TTC549 (cell line): ENCODE data around the gene HYOU1.
"Not testable (repeated sequence)": the region's sequence is repeated elsewhere in the genome, so short reads cannot be mapped to it uniquely, and the experiment has no call there.

Source experiments
- FAIRE-seq: peaks from 2 replicates; lab custom pipeline; 2012; peaks lifted over from hg19 to GRCh38; lab: Jason Lieb, UNC

HYOU1 gene

DNA sequence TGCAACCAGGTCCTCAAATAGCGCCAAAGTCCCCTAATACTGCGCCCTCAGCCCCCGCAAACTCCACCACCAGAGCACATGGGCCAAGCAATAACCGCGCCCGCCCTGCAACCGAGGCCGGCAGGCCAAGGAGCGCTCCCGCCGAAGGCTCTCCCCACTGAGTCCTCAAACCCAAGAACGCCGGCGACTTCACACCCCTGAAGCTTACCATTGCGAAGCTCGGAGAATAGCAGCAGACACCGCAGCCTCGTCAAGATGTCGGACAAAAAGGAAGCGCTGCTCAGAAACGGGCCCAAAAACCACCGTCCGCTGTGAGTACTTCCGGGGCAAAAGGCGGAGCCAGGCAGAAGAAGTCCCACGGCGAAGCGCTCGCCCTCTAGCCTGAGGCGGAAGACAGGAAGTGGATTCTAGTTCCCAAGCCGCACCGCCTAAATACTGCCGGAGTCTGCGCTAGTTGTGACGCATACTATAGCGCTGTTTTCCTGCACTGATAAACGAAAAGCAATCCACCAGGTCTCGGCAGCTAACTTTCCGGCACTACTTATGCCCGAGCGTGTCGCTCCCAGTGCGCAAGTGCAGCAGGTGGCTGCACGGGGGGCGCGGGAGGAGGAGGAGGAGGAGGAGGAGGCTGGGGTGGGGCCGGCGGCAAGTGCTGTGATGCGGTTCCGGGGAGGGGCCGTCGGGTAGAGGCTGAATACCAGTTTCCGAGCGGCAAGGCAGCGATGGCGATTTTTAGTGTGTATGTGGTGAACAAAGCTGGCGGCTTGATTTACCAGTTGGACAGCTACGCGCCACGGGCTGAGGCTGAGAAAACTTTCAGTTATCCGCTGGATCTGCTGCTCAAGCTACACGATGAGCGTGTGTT is 38.7 kb downstream of the HYOU1 start, which contains the start of the genes RPS25 and TRAPPC4:
TSS of gene RPS25 (minus strand) at position 270 of the 865 bp plus-strand sequence. CDS start at position 211, 59 bp downstream.
TSS of gene TRAPPC4 (plus strand) at position 693 of the 865 bp plus-strand sequence. CDS start at position 723, 30 bp downstream.
- FAIRE-seq: peak; percentile 52

GRCh38 chr11:119017377-119017776 is 39.6 kb downstream of the HYOU1 start:
- FAIRE-seq: not testable (repeated sequence)

- FAIRE-seq: no peak
These were observed 40.6 kb downstream of the HYOU1 start for GRCh38 chr11:119016216-119017009.

GRCh38 chr11:119015054-119015611 is 41.9 kb downstream of the HYOU1 start:
- FAIRE-seq: no peak

DNA sequence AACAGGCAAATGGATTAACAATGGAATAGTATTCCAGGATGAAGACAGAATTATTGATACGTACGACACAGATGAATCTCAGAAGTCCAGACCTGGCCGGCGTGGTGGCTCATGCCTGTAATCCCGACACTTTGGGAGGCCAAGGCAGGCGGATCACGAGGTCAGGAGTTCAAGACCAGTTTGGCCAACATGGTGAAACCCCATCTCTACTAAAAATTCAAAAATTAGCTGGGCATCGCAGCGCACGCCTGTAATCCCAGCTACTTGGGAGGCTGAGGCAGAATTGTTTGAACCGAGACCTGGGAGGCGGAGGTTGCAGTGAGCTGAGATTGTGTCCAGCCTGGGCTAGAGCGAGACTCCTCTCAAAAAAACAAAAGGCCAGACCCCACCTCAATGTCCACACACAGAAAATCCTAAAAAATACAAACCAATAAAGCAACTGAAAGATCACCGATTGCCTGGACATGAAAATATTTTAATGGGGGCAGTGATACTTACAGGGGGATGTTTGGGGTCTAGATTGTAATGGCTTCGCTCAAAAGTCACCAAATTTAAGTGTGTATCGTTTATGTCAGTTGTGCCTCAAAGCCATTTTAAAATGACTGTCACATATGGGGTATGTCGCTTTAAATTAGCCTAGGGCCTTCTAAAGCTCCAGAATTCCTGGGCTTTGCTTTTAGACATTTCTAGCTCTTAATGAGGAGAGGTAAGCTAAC is 42.6 kb downstream of the HYOU1 start:
- no peak for FAIRE-seq

DNA sequence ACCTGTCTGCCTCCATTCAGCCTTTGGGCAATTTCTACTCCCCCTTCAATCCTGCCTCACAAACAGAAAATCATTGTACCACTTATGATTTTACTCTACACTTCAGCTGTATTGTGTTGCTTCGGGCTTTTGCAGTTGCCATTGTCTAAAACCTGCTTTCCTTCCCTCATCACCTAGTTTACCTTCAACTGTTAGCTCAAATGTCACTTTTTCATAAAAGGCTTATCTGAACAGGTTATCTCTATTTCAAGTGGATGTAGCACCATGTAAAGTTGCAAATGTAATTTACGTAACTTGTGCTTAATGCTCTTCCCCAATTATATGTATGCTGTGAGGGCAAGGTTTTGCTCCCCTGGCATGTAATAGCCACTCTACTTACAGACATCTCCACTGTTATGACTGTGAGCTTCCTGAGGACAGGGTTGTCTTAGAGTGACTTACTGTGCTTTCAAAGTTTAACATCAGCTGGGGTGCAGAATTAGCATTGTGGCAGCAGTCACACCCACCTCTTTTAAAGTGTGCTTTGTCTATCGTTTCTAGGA is 44.3 kb downstream of the HYOU1 start:
- FAIRE-seq: no peak

DNA sequence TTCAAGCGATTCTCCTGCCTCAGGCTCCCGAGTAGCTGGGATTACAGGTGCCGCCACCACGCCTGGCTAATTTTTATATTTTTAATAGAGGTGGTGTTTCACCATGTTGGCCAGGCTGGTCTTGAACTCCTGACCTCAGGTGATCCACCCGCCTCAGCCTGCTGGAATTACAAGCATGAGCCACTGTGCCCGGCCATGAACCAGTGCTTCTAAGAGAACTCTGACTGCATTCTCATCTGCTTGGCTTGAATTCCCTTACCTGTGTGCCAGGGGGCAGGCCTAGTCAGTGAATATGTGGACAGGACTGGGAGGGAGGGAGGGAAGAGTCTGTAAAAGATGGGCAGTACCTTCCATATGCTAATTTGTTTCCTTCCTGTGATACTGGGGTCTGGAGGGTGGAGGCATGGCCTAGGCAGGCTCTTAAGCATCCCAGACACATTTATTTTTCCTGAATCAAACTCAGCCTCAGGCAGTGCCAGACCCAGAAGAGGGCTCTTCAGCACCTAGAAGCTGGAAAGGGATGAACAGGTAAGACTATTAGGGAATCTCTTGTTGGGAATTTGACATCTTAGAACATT is 45.4 kb downstream of the HYOU1 start:
- FAIRE-seq: no peak

GRCh38 chr11:119006656-119007055 is 50.3 kb downstream of the HYOU1 start:
- no peak for FAIRE-seq

- no peak for FAIRE-seq
These were observed 56.1 kb downstream of the HYOU1 start for GRCh38 chr11:119000906-119001305.

- FAIRE-seq: no peak
These were observed 58.2 kb downstream of the HYOU1 start for GRCh38 chr11:118998822-118999221.

DNA sequence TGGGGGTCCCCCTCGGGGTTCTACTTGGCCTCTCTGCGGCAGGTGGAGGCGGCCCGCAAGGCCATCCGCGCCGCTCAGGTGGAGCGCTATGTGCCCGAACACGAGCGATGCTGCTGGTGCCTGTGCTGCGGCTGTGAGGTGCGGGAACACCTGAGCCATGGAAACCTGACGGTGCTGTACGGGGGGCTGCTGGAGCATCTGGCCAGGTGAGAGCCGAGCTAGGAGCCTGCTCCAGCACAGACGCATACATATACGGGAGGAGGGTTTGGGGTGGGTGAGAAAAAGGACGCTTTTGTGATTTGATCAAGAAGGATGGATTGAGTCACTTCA is 58.7 kb downstream of the HYOU1 start:
- no peak for FAIRE-seq

DNA sequence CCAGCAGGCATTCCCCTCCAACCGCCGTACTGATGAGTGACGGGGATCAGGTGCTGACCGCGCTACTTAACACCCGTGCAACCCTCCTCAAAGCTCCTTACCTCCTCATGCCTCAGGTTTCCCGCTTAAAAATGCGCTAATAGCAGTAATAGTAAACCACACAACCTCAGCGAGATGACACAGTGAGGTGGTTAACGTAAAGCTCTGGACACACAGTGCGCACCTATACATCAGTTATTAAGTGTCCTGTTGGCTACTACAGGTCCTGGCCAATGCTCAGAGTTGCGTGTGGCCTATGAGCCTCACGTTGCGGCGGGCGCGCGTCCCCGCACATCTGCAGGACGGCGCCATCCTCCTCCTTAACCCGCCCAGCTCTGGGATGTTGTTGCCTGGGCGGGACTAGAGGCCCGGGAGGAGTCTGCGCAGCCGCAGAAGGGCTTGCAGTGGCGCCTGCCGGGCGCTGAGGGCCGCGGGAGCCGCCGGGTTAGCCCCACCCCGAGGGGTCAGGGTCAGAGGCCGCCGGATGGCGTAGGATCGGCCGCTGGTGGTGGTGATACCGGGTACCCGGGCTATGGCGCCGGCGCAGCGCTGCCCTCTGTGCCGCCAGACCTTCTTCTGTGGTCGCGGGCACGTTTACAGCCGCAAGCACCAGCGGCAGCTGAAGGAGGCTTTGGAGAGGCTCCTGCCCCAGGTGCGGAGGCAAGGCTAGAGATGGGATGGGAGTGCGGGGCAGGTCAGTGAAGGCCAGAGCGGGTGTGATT is 59.2 kb downstream of the HYOU1 start, which contains the start of gene CENATAC:
TSS of gene CENATAC (plus strand) at position 512 of the 761 bp plus-strand sequence. CDS start at position 572, 60 bp downstream.
- FAIRE-seq: no peak

GRCh38 chr11:118996926-118997626 is 59.9 kb downstream of the HYOU1 start:
- FAIRE-seq: no peak
